ENCODE results near the gene GALNT1. TPM values are rescaled to one million over a fixed set of nuclear protein-coding genes. Genes with fewer than 3 reads are reported as not detected.

The GALNT1 gene
- total RNA-seq, 1 experiment from 2014 or later, result 54.7 TPM

DNA sequence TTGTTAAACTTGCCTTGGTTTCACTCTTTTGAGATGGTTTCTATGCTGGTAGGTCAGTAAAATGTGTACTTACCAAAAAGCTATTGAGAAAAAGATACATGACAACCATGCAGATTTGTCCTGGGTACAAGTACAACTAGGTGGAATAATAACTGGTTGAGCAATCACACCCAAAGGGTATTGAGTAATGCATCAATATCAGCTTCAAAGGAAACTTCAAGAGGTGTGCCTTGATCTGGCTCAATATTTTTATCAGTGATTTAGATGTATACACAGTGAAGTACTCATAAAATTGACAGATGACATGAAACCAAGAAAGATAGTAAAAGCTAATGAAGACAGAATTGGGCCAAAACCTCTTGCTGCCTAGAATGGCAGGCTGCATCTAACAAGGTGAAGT, 21.7 kb upstream of the GALNT1 start:
- RAD21 ChIA-PET (ENCODE audit: low non-redundant PET in 1 of 2, low total read pairs in 2 of 2, uncharacterized antibody in 2 of 2, unreplicated experiment in 2 of 2), result no interaction called here
- no peak overlapping the region for H3K4me3 ChIP-seq (replicated peaks in 1 of 2; ENCODE audit: low read depth in 1 of 2, low read length in 2 of 2)
- no peaks in the 10 kb centered on the region for H3K27me3 ChIP-seq (ENCODE audit: insufficient read depth, low read length)
- no peaks in the 10 kb centered on the region for H3K9me2 ChIP-seq (ENCODE audit: insufficient read depth)
- no peak for DNase-seq (ENCODE audit: low read depth, low spot score)
- no peak overlapping the region for H3K9ac ChIP-seq (ENCODE audit: low read length)
- H3K4me2 ChIP-seq (ENCODE audit: low read length), result no peak overlapping the region
- no peak overlapping the region for H3K27ac ChIP-seq (ENCODE audit: low read depth, low read length)
- no peaks in the 10 kb centered on the region for H3K4me1 ChIP-seq (ENCODE audit: control insufficient read depth in 1 of 2, insufficient read depth in 2 of 2, low read length in 2 of 2)
- H3K9me3 ChIP-seq (ENCODE audit: control insufficient read depth in 1 of 2, insufficient read depth in 1 of 2, low read depth in 1 of 2, low read length in 2 of 2), result no peaks in the 10 kb centered on the region
- no peaks in the 10 kb centered on the region for H3K79me2 ChIP-seq (ENCODE audit: insufficient read depth, low read length)
- TF ChIP-seq EZH2 (IDR thresholded peaks at IDR 0.05) (no peak), SIN3A (IDR thresholded peaks at IDR 0.05; ENCODE audit: low read depth) (no peak), TCF7L2 (IDR thresholded peaks at IDR 0.05; ENCODE audit: borderline replicate concordance, extremely low read depth, insufficient read depth, insufficient read length) (no peak)
- no peaks in the 10 kb centered on the region for H3K36me3 ChIP-seq (ENCODE audit: control insufficient read depth in 1 of 2, insufficient read depth in 2 of 2, low read length in 2 of 2)
- no peak overlapping the region for H2AFZ ChIP-seq (ENCODE audit: low read depth, low read length, poor library complexity, severe bottlenecking)
- H4K20me1 ChIP-seq (ENCODE audit: insufficient read depth), result no peaks in the 10 kb centered on the region
- BruUV-seq (replicated peaks), result no TSS peak
- CTCF ChIA-PET, result no interaction called here
- ATAC-seq, result no peak
- intact Hi-C loops (cut with micrococcal nuclease), result no loop called here
- POLR2A ChIA-PET, result interaction anchor here (1.1 kb wide), 1 partner anchor 22 kb away, joined by 3 read pairs; no protein-coding TSS in a partner anchor

DNA sequence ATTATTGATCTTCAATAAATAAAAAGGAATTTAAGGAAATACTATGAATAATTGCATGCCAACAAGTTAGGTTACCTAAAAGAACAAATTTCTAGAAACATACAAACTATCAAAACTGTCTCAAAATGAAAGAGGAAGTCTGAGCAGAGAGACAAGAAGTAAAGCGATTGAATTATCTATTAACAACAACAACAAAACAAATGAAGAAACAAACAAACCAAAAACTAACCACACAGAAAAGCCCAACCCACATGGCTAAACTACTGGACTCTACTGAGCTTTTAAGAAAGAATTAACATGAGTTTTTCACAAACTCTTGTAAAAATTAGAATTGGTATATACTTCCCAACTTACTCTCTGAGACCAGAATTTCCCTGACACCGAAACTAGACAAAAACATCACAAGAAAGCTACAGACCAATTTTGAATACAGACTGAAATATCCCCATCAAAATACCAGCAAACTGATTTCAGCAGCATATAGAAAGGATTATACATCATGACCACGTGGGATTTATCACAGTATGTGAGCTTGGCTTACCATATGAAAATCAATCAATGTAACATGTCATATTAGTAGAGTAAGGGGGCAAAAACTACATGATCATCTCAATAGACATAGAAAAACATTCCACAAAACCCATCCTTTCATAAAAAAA, 16.6 kb upstream of the GALNT1 start:
- no peaks in the 10 kb centered on the region for H3K27me3 ChIP-seq (ENCODE audit: insufficient read depth, low read length)
- DNase-seq (ENCODE audit: low read depth, low spot score) (no peak), ATAC-seq (no peak)
- intact Hi-C loops (cut with micrococcal nuclease), result no loop called here
- no peaks in the 10 kb centered on the region for H3K36me3 ChIP-seq (ENCODE audit: control insufficient read depth in 1 of 2, insufficient read depth in 2 of 2, low read length in 2 of 2)
- peak overlapping the region; percentile 56 for H2AFZ ChIP-seq (ENCODE audit: low read depth, low read length, poor library complexity, severe bottlenecking)
- RAD21 ChIA-PET (ENCODE audit: low non-redundant PET in 1 of 2, low total read pairs in 2 of 2, uncharacterized antibody in 2 of 2, unreplicated experiment in 2 of 2), result no interaction called here
- POLR2A ChIA-PET, result no interaction called here
- H3K9me2 ChIP-seq (ENCODE audit: insufficient read depth), result no peaks in the 10 kb centered on the region
- no peaks in the 10 kb centered on the region for H3K79me2 ChIP-seq (ENCODE audit: insufficient read depth, low read length)
- BruUV-seq (replicated peaks), result no TSS peak
- H3K4me1 ChIP-seq (ENCODE audit: control insufficient read depth in 1 of 2, insufficient read depth in 2 of 2, low read length in 2 of 2), result no peaks in the 10 kb centered on the region
- CTCF ChIA-PET, result no interaction called here
- no peak overlapping the region for H3K27ac ChIP-seq (ENCODE audit: low read depth, low read length)
- no peaks in the 10 kb centered on the region for H4K20me1 ChIP-seq (ENCODE audit: insufficient read depth)
- no peaks in the 10 kb centered on the region for H3K9me3 ChIP-seq (ENCODE audit: control insufficient read depth in 1 of 2, insufficient read depth in 1 of 2, low read depth in 1 of 2, low read length in 2 of 2)
- no peak overlapping the region for H3K9ac ChIP-seq (ENCODE audit: low read length)
- no peak overlapping the region for H3K4me3 ChIP-seq (replicated peaks in 1 of 2; ENCODE audit: low read depth in 1 of 2, low read length in 2 of 2)
- H3K4me2 ChIP-seq (ENCODE audit: low read length), result no peak overlapping the region
- TF ChIP-seq ZFX (IDR thresholded peaks at IDR 0.05) (no peak), SIN3A (IDR thresholded peaks at IDR 0.05; ENCODE audit: low read depth) (no peak), YY1 (IDR thresholded peaks at IDR 0.05; ENCODE audit: extremely low read depth, insufficient replicate concordance, low read depth, low read length) (no peak), EZH2phosphoT487 (IDR thresholded peaks at IDR 0.05; ENCODE audit: borderline replicate concordance) (no peak), EGR1 (IDR thresholded peaks at IDR 0.05; ENCODE audit: low read depth) (no peak), SP1 (IDR thresholded peaks at IDR 0.05; ENCODE audit: low read depth) (no peak), EZH2 (IDR thresholded peaks at IDR 0.05) (no peak), JUND (IDR thresholded peaks at IDR 0.05) (no peak), RAD21 (IDR thresholded peaks at IDR 0.05; ENCODE audit: low read depth) (no peak), ELF1 (IDR thresholded peaks at IDR 0.05; ENCODE audit: borderline replicate concordance, low read depth) (no peak), FOSL1 (IDR thresholded peaks at IDR 0.05; ENCODE audit: low read depth) (no peak), TCF7L2 (IDR thresholded peaks at IDR 0.05; ENCODE audit: borderline replicate concordance, extremely low read depth, insufficient read depth, insufficient read length) (no peak), SRF (IDR thresholded peaks at IDR 0.05; ENCODE audit: low read depth) (no peak), ZNF274 (IDR thresholded peaks at IDR 0.05; ENCODE audit: low read depth, low read length) (no peak)
- TF ChIP-seq, protein P1, sequence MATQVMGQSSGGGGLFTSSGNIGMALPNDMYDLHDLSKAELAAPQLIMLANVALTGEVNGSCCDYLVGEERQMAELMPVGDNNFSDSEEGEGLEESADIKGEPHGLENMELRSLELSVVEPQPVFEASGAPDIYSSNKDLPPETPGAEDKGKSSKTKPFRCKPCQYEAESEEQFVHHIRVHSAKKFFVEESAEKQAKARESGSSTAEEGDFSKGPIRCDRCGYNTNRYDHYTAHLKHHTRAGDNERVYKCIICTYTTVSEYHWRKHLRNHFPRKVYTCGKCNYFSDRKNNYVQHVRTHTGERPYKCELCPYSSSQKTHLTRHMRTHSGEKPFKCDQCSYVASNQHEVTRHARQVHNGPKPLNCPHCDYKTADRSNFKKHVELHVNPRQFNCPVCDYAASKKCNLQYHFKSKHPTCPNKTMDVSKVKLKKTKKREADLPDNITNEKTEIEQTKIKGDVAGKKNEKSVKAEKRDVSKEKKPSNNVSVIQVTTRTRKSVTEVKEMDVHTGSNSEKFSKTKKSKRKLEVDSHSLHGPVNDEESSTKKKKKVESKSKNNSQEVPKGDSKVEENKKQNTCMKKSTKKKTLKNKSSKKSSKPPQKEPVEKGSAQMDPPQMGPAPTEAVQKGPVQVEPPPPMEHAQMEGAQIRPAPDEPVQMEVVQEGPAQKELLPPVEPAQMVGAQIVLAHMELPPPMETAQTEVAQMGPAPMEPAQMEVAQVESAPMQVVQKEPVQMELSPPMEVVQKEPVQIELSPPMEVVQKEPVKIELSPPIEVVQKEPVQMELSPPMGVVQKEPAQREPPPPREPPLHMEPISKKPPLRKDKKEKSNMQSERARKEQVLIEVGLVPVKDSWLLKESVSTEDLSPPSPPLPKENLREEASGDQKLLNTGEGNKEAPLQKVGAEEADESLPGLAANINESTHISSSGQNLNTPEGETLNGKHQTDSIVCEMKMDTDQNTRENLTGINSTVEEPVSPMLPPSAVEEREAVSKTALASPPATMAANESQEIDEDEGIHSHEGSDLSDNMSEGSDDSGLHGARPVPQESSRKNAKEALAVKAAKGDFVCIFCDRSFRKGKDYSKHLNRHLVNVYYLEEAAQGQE (IDR thresholded peaks at IDR 0.05; ENCODE audit: low read depth), result no peak
- TF ChIP-seq, protein P2, sequence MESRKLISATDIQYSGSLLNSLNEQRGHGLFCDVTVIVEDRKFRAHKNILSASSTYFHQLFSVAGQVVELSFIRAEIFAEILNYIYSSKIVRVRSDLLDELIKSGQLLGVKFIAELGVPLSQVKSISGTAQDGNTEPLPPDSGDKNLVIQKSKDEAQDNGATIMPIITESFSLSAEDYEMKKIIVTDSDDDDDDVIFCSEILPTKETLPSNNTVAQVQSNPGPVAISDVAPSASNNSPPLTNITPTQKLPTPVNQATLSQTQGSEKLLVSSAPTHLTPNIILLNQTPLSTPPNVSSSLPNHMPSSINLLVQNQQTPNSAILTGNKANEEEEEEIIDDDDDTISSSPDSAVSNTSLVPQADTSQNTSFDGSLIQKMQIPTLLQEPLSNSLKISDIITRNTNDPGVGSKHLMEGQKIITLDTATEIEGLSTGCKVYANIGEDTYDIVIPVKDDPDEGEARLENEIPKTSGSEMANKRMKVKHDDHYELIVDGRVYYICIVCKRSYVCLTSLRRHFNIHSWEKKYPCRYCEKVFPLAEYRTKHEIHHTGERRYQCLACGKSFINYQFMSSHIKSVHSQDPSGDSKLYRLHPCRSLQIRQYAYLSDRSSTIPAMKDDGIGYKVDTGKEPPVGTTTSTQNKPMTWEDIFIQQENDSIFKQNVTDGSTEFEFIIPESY (IDR thresholded peaks at IDR 0.05; ENCODE audit: extremely low read depth, insufficient replicate concordance, low read length), result no peak
